CD14-positive monocyte (primary cell): Measurements from ENCODE around the gene AKAP6. TPM values are rescaled to one million over a fixed set of nuclear protein-coding genes. Genes with fewer than 3 reads are reported as not detected.
A peak's percentile ranks its signal among the peaks of the same experiment; 100 is the strongest.

Experiments
- DNase-seq, 3 donors: peaks; one replicate each; pipeline ENCODE4 v3.0.0-alpha.2; 2011 to 2022
- H2AFZ ChIP-seq: 2 replicates; pipeline ENCODE4 v1.6.0; 2012; ENCODE audit warnings: mild to moderate bottlenecking, low read depth, low read length, inconsistent platforms; ENCODE audit not compliant: insufficient read depth, poor library complexity, severe bottlenecking
- H3K27ac ChIP-seq, 2 donors: 1 replicate in 1 of 2; 2 replicates in 1 of 2; pipeline ENCODE4 v1.5.1; 2012 to 2013; ENCODE audit warnings: low read length in 2 of 2, control low read depth in 1 of 2, inconsistent platforms in 1 of 2, low read depth in 1 of 2, mild to moderate bottlenecking in 1 of 2
- H3K27me3 ChIP-seq, 2 donors: one replicate each; pipeline versions ENCODE4 v1.6.0 to v1.6.1; 2011 to 2013; ENCODE audit warnings: low read length in 2 of 2; ENCODE audit not compliant: control insufficient read depth in 2 of 2, insufficient read depth in 2 of 2
- H3K36me3 ChIP-seq, 2 donors: replicated peaks in 1 of 2; 1 replicate in 1 of 2; 2 replicates in 1 of 2; pipeline versions ENCODE4 v1.5.1 to v1.6.1; 2012 to 2013; ENCODE audit warnings: low read length in 2 of 2, control low read depth in 1 of 2, inconsistent platforms in 1 of 2, mild to moderate bottlenecking in 1 of 2; ENCODE audit not compliant: insufficient read depth in 2 of 2, control insufficient read depth in 1 of 2
- H3K4me1 ChIP-seq, 2 donors: 1 replicate in 1 of 2; 2 replicates in 1 of 2; pipeline versions ENCODE4 v1.5.1 to v1.6.1; 2012 to 2013; ENCODE audit warnings: low read length in 2 of 2, control low read depth in 1 of 2, inconsistent platforms in 1 of 2, mild to moderate bottlenecking in 1 of 2, moderate library complexity in 1 of 2; ENCODE audit not compliant: insufficient read depth in 2 of 2, control insufficient read depth in 1 of 2
- H3K4me2 ChIP-seq: replicated peaks from 2 replicates; pipeline ENCODE3; 2012; ENCODE audit warnings: low read length, moderate library complexity, mild to moderate bottlenecking; ENCODE audit not compliant: poor library complexity, severe bottlenecking; ENCODE audit errors: extremely low read depth
- H3K4me3 ChIP-seq, 3 experiments: fragments of 200-600 bp in 1 of 3; sonication (generic) in 1 of 3; replicated peaks in 1 of 3; 1 replicate in 2 of 3; 2 replicates in 1 of 3; pipeline ENCODE4 v1.5.1; 2011 to 2013; ENCODE audit warnings: low read length in 3 of 3, mild to moderate bottlenecking in 3 of 3, control low read depth in 2 of 3, low read depth in 2 of 3, inconsistent platforms in 1 of 3, moderate library complexity in 1 of 3
- H3K79me2 ChIP-seq: 2 replicates; pipeline ENCODE4 v1.6.0; 2012; ENCODE audit warnings: mild to moderate bottlenecking, control low read depth, inconsistent platforms, low read length, moderate library complexity; ENCODE audit not compliant: insufficient read depth
- H3K9ac ChIP-seq: 2 replicates; pipeline ENCODE4 v1.6.0; 2017; ENCODE audit warnings: low read length, mild to moderate bottlenecking; ENCODE audit not compliant: insufficient read depth, poor library complexity, severe bottlenecking
- H3K9me3 ChIP-seq, 2 donors: replicated peaks in 1 of 2; 1 replicate in 1 of 2; 2 replicates in 1 of 2; pipeline versions ENCODE4 v1.5.1 to v1.6.1; 2012 to 2013; ENCODE audit warnings: low read length in 2 of 2, control low read depth in 1 of 2; ENCODE audit not compliant: control insufficient read depth in 1 of 2, insufficient read depth in 1 of 2
- H4K20me1 ChIP-seq: 2 replicates; pipeline ENCODE4 v1.6.0; 2012; ENCODE audit warnings: mild to moderate bottlenecking, low read length, control low read depth, moderate library complexity; ENCODE audit not compliant: insufficient read depth
- H3K27ac Mint-ChIP-seq, 7 donors: one replicate each; pipeline ENCODE4 v1.8.0; 2020; ENCODE audit warnings: mild to moderate bottlenecking in 7 of 7, mixed read lengths in 7 of 7, moderate library complexity in 6 of 7, inconsistent platforms in 2 of 7
- H3K27me3 Mint-ChIP-seq, 3 donors: one replicate each; pipeline ENCODE4 v1.8.0; 2021 to 2022; ENCODE audit warnings: low read depth in 3 of 3, mild to moderate bottlenecking in 3 of 3, mixed read lengths in 3 of 3, moderate library complexity in 3 of 3, inconsistent platforms in 1 of 3
- H3K36me3 Mint-ChIP-seq, 2 donors: one replicate each; pipeline ENCODE4 v1.8.0; 2020; ENCODE audit warnings: mixed read lengths in 2 of 2, inconsistent platforms in 1 of 2, mild to moderate bottlenecking in 1 of 2
- H3K4me1 Mint-ChIP-seq: one replicate; pipeline ENCODE4 v1.8.0; 2020; ENCODE audit warnings: mild to moderate bottlenecking, mixed read lengths
- H3K4me3 Mint-ChIP-seq, 2 donors: one replicate each; pipeline ENCODE4 v1.8.0; 2020; ENCODE audit warnings: mild to moderate bottlenecking in 2 of 2, mixed read lengths in 2 of 2, moderate library complexity in 1 of 2
- H3K9me3 Mint-ChIP-seq, 7 donors: one replicate each; pipeline ENCODE4 v1.8.0; 2020 to 2022; ENCODE audit warnings: mixed read lengths in 7 of 7, mild to moderate bottlenecking in 6 of 7, moderate library complexity in 6 of 7, inconsistent platforms in 2 of 7
- WGBS: methylation state at CpG from one replicate; pipeline ENCODE4 v1.1.5; 2013; ENCODE audit warnings: missing lambda C conversion rate; ENCODE audit not compliant: insufficient coverage; 5-methylcytosine and 5-hydroxymethylcytosine counted together
- intact Hi-C, 2 donors: fragments of 100-400 bp; cut with micrococcal nuclease; formaldehyde crosslinking; loops; one replicate each; pipeline versions ENCODE4 v1.15.0 to v1.15.1; 2023
- polyA plus RNA-seq, 3 donors: library from polyadenylated mRNA; depleted of rRNA in 1 of 3; unstranded in 2 of 3; stranded (reverse) in 1 of 3; fragments of 300-500 nt in 2 of 3; fragments of >200 nt in 1 of 3; fragmentation: Illumina TruSeq in 2 of 3; gene quantifications; 1 replicate in 2 of 3; 2 replicates in 1 of 3; pipeline ENCODE4 v1.2.3, GENCODE V29; 2012 to 2021
- TF ChIP-seq, protein P1 (sequence below): fragments of 200-600 bp; IDR thresholded peaks from one replicate; pipeline ENCODE4 v1.8.0; 2022; ENCODE audit warnings: antibody characterized with exemption, mild to moderate bottlenecking

AKAP6 gene
- polyA plus RNA-seq, 3 donors, result not detected

DNA sequence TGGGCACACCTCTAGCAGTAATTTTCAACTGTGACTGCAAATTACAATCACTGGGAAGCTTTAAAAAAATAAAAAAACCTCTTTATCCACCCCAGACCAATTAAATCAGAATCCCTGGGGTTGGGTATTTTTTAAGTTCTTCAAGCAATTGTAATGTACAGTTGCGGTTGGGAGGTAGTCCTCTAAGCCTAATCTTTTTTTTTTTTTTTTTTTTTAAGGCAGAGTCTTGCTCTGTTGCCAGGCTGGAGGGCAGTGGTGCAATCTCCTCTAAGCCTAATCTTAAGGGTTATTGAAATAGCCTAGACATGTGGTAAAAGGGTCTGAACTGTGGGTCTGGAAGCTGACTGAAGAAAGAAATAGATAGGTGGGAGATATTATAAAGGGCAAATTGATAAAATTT, 230.5 kb downstream of the AKAP6 start:
- no peak overlapping the region for H2AFZ ChIP-seq
- TF ChIP-seq, protein P1, sequence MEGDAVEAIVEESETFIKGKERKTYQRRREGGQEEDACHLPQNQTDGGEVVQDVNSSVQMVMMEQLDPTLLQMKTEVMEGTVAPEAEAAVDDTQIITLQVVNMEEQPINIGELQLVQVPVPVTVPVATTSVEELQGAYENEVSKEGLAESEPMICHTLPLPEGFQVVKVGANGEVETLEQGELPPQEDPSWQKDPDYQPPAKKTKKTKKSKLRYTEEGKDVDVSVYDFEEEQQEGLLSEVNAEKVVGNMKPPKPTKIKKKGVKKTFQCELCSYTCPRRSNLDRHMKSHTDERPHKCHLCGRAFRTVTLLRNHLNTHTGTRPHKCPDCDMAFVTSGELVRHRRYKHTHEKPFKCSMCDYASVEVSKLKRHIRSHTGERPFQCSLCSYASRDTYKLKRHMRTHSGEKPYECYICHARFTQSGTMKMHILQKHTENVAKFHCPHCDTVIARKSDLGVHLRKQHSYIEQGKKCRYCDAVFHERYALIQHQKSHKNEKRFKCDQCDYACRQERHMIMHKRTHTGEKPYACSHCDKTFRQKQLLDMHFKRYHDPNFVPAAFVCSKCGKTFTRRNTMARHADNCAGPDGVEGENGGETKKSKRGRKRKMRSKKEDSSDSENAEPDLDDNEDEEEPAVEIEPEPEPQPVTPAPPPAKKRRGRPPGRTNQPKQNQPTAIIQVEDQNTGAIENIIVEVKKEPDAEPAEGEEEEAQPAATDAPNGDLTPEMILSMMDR, result no peak
- no CpG with 5 or more reads among the region's 1 CpG for WGBS
- no peaks in the 10 kb centered on the region for H3K4me1 ChIP-seq
- H3K9me3 ChIP-seq, result no peaks in the 10 kb centered on the region
- H3K4me2 ChIP-seq, result no peak overlapping the region
- H3K4me1 Mint-ChIP-seq, result no peaks in the 10 kb centered on the region
- H3K36me3 Mint-ChIP-seq, result no peaks in the 10 kb centered on the region
- H3K27me3 ChIP-seq, result no peaks in the 10 kb centered on the region
- no peaks in the 10 kb centered on the region for H4K20me1 ChIP-seq
- H3K79me2 ChIP-seq, result no peaks in the 10 kb centered on the region
- H3K27ac ChIP-seq, result no peak overlapping the region
- H3K36me3 ChIP-seq, result no peaks in the 10 kb centered on the region
- no peak overlapping the region for H3K4me3 ChIP-seq
- no peak overlapping the region for H3K4me3 Mint-ChIP-seq
- H3K9me3 Mint-ChIP-seq, result no peaks in the 10 kb centered on the region
- H3K27ac Mint-ChIP-seq, result no peak overlapping the region
- H3K27me3 Mint-ChIP-seq, result no peaks in the 10 kb centered on the region
- no peak overlapping the region for H3K9ac ChIP-seq
- intact Hi-C loops, result no loop called here
- no peak for DNase-seq

- no peaks in the 10 kb centered on the region for H3K36me3 Mint-ChIP-seq
- H3K27me3 Mint-ChIP-seq, result no peaks in the 10 kb centered on the region
- Histone ChIP-seq H3K27me3 (no peaks in the 10 kb centered on the region), H3K27ac (no peak overlapping the region), H3K36me3 (no peaks in the 10 kb centered on the region), H3K4me2 (no peak overlapping the region), H3K9me3 (no peaks in the 10 kb centered on the region), H3K4me1 (no peaks in the 10 kb centered on the region), H3K9ac (no peak overlapping the region), H4K20me1 (no peaks in the 10 kb centered on the region), H2AFZ (no peak overlapping the region), H3K79me2 (no peaks in the 10 kb centered on the region), H3K4me3 (no peak overlapping the region)
- H3K9me3 Mint-ChIP-seq, result no peaks in the 10 kb centered on the region
- TF ChIP-seq, protein P1, result peak; percentile 75
- H3K4me3 Mint-ChIP-seq, result no peak overlapping the region
- H3K4me1 Mint-ChIP-seq, result no peaks in the 10 kb centered on the region
- DNase-seq, result peak in 2 of 3 donors; percentile 8 to 19
- H3K27ac Mint-ChIP-seq, result no peak overlapping the region
- whole genome bisulfite sequencing, result 18% methylated on average over 4 of the region's 9 CpGs
- intact Hi-C loops, result no loop called here
Measured at GRCh38 chr14:32560209-32560857, 231.2 kb downstream of the AKAP6 start.
